DMS 273 treated with DMSO at 0.1 percent for 48 hours (cell line): ENCODE measurements around the gene RUNX1.
A peak's percentile ranks its signal among the peaks of the same experiment; 100 is the strongest.

Experiments used
- DNase-seq: peaks from one replicate; lab custom pipeline; 2025; lab: John Stamatoyannopoulos, UW

The RUNX1 gene

DNA sequence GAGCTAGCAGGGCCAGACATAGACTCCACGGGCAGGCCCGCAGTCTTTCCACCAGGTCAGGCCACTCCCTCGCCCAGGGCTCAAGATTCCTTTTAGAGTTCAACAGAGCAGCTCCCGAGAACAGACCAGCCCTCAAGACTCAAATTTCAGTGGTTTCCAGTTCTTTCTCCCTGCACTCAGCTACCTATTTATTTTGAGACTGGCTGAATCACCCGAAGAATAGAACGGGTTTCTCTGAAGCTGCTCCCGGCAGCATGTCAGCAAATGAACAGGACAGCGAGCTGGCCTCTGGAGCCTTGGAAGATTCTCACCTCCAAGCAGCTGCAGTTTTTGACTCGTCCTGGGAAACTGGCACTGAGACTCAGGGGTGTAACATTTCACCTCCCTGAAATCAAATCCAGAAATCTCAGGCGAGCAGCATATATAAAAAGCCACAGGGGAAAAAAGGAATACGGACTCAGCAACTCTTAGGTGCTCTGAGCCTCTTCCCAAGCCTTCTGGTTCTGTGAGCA is 202.4 kb downstream of the RUNX1 start:
- peak; percentile 7 for DNase-seq

DNA sequence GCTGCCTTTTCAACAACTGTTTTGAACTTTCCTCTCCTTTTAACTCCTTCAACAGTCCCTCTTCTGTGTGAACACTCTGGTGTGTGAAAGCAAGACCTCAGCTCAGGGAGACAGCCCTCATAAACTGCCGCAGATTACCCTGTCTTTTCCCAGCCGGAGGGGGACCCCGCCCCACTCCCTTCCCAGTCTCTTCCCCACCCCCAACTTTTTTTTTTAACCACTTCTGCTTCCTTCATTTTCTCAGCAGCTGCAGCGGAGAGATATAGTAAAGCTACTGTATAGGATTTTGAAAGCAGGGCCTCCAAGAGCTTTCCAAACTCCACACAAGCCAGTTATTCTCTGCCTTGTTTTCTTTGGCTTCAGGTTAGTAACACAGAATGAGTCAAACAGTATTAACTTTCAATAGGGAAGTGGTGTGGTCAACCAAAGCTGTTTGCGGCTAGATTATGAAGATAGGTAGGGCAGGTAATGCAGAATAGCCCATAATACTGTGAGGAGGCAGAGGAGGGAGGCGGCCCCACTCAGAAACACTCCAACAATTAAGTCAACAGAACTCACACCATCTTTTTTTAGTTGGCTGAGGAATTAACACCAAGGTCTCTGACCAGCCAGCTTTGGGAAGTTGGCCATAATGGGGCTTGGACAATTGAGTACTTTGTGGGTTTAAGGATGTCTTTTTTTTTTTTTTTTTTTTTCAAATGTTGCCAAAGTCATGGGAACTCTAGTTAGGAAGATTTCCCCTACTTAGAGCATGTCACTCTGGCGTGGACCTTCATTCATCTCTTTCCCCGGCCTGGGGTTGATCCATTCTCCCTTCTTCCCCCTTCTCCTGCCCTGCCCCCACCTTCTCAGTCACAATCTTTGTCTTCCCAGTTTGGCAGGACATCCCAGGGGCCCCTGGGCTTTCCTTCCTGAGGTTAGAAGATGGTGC is 203.3 kb downstream of the RUNX1 start:
- DNase-seq: no peak

DNA sequence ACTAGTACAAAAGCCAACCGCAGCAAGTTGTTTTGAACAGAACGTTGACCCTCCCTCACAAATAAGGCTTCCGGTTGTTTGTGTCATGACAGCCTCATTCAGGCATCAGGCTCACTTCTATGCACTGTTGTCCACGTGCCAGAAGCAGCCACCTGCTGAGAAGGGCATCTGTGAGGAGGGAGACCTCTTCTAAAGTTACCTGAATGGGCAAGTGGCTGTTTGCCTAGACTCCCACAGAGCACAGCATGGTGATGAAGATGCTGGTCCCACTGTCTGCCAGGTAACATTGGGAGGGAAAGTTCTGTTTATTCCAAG is 204.2 kb downstream of the RUNX1 start:
- no peak for DNase-seq

DNA sequence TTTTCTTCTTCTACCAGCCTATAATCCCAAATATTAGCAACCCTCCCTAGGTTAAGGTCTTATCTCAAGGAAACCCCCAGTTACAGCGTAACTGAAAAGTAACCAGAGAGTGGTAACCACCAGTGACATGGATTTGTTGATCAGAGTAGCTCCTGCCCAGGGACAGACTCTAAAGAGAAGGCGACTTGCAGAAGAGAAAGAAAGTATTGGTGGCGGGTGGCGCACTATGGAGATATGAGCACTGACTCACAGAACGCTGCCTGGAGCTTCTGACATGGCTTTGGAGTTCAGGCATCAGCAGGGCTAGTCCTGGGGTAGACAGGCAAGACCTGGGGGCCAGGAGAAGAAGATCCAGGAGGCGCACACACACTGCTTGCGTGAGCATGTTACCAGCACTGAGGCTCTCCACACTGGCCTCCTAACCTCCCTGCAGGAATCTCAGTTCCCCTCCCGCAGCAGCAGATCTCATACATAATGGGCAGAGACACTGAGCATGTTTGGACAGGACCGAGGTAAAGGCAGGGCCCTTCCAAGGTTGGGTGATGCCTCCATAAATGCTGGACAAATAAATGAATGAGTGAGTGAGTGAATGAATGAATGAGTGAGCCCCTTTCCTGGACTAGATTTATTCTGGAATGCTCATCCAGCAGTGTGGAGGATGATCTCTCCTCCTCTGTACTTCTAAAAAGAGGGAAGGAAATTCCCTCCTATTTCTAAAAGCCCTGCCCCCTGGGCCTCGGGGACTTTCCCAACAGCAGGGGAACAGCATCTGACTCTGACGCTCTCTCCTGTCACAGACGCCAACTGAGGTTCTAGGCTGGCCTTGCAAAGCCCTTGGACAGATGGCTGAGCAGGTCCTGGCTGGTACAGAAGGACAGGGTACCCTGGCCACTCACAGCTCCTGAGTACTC is 204.8 kb downstream of the RUNX1 start:
- peak; percentile 31 for DNase-seq

DNA sequence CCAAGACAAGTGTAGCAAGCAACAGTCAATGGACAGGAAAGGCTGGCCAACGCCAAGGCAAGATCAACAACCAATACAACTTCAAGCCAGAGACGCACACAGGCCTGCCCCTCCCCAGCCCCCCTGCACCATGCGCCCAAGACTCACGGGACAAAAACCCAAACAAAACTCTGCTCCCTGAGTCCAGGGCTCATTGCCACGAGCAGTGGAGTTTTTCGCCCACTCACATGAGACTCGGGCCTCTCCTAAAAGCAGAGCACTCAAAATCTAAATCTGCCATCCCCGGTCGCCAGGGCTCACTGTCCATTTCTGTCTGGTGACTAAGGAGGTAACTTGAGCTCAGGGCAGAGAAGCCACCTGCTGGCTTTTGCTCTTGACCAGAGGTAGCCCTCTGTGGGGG is 205.5 kb downstream of the RUNX1 start:
- DNase-seq: no peak

DNA sequence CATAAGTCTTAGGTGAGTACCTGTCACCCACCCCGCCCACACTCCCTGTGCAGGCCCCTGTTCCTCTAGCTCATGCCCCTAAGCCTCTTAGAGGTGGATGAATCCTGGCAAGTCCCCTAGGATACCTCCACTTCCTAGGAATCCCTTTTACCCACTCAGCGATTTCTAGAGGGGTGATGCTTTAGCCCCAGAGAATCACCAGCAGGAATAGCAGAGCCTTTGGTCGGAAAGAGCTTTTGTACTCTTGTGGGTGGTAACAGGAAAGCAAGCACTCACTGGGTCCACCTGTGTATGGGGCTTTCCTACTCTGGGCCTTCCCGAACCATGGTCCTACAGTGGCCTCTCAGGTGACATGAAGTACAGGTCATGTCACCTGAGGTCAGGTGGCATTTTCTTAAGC is 207.9 kb downstream of the RUNX1 start:
- no peak for DNase-seq

DNA sequence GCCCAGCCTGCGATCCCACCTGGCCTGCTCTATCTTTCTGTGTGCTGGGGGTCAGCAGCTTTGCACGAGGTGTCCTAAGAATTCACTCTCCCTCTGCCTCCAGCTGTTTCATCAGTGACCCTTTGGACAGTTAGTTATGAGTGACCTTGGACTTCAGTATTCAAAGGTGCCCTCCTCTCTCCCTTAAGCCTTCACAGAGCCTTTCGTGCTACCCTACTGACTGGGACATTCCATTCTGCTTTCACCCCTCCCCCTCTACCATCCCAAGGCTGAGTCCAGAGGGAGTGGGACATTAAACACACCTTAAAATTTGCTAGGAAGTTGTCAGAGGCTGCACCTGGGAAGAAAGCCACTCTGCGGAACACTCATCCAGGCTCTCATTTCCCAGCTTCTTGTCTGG is 208.4 kb downstream of the RUNX1 start:
- no peak for DNase-seq

DNA sequence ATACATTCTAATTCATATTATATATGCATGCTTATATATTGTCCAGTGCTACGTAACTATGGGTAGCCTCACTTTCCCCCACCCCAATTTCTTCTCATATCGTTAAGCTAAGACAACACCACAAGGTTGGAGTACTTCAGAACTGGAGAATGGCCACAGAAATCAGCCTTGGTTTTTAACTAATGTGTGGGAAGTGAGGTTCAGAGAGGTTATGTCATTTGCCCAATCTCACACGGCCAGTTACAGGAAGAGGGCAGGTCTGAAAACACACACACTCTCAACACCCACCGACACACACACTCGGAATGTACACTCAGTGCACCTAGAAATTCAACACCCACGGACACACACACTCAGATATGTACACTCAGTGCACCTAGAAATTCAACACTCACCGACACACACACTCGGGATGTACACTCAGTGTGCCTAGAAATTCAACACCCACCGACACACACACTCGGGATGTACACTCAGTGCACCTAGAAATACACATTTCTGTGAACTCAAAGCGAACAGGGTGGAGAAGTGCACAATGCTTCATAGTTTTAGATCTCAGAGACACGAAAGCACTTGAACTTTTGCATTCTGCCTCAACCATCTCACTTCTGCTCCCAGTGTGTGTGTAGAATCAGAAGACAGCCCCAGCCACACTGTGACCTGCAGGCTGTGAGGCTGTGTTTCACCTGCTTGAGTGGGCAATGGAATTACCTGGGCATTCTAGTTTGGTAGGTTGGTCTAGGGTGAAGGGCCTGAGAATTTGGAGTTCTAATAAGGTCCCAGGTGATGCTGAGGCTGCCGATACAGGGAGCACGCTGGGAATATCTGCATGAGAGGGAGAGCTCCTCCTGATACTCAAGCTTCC is 209.9 kb downstream of the RUNX1 start:
- no peak for DNase-seq

DNA sequence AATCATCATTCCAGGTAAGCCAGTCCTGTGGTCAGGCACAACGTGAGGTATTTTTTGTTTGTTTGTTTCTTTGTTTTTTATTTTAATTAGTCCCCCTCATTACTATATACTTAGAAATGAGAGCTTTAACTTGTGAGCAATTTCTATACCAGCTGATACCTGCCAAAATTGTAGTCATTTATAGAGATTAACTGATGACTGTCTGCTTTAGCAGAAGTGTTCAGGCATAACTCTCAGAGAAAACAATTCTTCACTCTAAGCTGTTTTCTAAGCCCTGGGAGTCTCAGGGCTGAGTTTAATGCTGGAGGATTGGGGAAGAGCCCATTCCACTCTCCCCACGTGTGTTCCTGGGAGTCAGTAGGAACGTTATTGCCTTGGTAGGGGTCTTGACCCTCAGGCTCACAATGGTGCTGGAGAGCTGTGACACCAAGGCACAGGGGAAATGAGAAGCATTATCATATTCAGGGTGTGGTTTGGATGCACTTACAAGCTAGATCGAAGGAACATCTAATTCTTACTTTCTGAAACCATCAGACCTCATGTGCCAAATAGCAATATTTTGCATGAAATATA is 212.1 kb downstream of the RUNX1 start:
- no peak for DNase-seq

DNA sequence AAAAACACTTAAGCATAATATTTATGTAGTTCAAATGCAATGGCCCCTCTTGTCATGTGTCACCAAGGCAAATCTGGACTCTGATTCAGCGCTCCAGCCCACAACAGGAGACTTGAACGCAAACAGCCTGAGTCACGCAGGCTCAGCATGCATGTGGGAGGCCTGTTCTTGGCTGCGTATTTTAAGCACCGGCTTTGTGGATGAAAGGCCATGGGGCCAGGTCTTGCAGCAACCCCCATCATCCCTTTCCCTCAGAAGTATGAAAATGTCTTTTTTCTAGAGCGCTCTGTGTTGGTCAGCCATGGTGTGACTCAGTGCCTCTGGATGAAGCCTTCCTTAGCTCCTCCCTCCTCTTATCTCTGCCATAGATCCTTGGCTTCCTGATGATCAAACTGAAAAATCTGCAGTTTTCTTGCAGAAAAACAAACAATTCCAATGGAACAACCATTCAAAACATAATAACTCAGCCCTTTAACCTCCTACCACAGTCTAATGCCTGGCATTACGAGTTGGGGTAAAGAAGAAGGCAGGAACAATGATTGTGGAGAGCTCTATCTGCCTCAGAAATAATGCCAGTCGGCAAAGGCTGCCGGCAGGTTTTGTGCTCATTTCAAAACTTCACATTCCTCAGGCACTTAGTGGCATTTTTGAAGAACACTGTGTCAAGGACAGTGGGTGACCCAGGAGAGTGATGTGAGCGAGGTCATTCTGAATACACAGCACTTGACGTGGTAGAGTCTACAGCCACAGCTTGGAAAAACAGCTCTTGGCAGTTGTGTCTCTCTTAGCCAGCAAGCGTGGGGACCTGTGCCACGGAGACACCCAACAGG is 212.8 kb downstream of the RUNX1 start:
- DNase-seq: no peak

DNA sequence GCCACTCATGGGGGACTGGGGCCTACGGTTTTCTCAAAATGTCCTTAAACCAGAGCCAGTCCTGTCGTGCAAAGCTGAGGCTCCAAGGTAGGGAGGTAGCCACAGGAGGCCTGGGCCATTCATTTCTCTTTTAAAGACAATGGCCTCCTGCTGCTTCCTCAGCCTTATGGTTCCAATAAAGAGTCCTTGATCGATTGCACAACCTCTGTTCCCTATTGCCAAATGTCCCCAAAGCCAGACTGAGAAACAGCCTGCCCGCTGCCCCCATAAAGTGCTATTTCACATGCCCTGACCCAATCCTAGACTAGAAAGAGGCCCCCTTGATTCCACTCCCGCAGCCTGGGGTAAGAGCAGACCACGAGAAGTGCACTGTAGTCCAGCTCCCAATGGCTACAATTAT is 213.6 kb downstream of the RUNX1 start:
- no peak for DNase-seq

DNA sequence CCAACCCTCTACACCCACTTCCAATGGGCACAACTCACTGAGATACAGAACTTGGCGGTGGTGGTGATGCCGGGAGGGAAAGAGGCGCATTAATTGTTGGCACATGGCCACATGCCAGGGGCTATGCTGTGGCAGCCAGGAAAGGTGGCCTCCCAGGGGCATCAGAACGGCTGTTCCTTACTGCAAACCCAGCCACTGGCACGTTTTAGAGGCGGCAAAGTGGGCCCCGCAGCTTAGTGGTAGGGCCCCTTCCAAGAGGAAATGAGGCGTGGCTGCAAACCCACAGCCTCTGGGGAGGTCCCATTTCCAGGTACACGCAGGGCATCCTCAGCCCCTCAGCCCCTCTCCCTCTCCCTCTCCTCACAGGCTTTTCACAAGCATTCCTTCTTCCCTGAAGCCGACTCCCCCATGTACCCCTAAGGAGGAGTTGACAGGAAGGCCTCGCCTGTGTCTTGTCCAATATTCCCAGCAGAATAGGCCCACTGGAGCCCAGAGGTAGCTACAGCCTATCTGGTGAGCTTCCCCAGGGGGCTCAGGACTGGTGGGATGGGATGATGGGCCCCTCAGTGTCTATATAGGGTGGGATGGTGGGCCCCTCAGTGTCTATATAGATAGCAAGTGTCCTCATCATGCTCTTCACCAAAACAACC is 214.1 kb downstream of the RUNX1 start:
- DNase-seq: no peak

DNA sequence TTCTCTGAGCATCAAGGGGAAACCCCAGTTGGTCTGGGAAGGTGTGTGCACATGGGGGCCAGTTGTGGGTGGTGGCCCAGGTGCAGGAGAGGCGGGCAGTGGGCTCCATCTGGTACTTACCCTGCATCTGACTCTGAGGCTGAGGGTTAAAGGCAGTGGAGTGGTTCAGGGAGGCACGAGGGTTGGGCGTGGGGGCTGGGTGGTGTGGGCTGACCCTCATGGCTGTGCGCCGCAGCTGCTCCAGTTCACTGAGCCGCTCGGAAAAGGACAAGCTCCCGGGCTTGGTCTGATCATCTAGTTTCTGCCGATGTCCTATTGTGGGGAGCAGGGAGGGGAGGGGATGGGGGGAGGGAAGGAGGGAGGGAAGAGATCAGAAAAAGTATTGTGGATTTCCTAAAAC is 214.8 kb downstream of the RUNX1 start:
- DNase-seq: no peak

DNA sequence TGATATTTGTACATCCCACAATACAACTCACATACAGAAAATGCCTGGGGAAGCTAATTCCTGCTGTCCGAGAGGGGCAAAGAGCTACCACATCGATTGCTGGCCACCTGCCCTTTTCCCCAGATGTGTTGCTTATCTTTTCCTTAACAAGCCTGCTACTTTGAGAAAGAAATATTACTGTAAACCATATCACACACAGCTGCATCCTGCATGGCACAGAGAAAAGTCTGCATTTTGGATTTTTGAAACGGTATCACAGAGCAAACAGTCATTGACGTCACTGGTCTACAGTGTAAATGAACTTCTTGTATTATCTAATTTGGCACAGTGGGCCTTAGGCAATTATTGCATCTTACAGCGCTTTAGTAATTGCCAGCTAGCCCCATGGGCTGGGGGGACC is 215.6 kb downstream of the RUNX1 start:
- no peak for DNase-seq

DNA sequence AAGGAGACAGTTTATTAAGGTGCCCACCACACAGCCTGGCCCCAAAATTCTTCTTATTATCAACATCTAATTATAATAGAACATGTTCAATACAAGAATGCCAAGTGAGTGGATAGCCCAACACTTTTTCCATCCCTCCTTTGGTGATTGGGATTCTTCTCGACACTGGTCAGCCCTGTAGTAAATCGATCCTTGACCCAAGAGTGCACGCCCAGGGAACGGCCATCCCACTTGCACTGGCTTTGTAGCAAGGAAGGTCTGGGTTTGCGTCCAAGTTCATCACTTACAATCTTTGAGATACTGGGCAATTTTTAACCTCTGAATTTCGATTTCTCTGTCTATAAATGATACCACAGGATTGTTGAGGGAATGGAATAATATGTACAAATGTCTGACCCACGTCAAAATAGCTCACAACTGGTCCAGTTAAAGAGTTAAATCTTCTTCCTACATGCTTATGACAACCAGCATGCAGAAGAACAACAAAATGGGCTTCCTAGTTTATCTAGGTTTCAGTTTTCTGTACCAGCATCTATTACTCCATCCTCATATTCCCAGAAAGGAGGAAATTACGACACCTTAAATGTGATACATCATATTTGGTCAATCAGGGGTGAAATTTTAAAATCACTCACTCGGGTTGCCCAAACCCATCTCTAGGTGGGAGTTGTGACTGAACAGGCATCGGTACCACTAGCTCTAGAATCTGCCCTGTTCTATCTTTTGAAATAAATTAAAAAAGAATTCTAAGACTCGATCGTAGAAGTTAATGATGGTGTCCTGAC is 218.5 kb downstream of the RUNX1 start:
- DNase-seq: no peak

DNA sequence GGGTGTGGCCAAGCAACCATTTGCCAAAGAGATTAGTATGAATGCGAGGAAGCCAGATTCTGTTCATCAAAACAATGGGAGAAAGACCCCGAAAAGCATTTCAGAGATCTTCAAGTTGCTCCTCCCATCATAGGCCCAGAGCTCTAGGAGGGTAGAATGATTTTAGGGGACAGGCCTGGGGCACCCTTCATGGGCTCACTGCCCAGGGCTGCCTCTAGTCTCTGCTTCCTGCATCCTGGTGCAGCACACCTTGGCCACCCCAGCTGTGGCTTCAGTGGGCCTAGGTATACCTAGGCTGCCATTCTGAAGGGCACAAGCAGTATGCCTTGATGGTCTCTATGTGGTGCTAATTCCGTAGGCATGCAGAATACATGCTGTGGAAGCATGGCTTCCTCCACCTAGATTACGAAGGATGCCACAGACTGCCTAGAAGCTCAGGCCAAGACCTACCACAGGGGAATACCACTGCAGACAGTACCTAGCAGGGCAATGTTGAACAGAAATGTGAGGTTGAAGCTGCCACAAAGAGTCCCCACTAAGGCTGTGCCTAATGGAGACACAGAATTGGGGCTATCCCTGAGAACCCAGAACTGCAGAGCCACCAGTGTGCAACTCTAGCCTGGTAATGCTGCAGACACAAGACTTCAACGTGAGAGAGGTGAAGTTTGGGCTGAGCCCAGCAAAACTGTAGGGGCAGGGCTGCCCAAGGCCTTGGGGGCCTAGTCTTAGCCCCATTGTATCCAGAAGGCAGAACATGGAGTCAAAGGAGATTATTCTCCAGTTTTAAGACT is 221.5 kb downstream of the RUNX1 start:
- no peak for DNase-seq

DNA sequence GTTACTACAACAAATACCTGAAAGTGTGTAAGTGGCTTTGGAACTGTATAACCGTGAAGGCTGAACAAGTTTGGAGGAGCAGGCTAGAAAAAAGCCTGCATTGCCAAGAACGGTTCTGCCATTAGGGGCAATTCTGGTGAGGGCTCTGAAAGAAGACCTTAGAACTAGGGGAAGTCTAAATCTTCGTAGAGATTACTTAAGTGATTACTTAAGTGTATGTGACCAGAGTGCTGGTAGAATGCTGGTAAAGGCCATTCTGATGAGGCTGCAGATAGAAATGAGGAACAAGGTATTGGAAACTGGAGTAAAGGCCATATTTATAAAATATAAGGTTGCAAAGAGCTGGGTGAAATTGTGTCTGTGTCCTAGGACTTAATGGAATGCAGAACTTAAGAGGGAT is 222.3 kb downstream of the RUNX1 start:
- DNase-seq: no peak

DNA sequence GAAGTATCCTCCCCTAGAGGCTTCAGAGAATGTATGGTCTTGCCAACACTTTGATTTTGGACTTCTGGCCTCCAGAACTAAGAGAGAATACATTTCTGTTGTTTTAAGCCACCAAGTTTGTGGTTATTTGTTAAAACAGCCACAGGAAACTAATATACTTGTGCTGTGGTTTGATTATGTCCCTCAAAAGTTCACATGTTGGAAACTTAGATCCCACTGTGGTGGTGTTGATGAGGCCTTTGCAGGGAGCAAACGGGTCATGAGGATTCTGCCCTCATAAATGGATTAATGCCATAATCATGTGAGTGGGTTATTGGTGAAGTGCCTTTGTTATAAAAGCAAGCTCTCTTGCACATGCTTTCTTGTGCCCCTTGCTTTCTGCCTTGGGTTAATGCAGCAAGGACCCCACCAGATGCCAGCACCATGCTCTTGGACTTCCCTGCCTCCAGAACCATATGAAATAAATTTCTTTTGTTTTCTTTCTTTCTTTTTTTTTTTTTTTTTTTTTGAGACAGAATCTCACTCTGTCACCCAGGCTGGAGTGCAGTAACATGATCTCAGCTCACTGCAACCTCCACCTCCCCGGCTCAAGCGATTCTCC is 223.1 kb downstream of the RUNX1 start:
- no peak for DNase-seq
